ENCODE results near the gene TDRD12.
A peak's percentile ranks its signal among the peaks of the same experiment; 100 is the strongest.
"Not testable (repeated sequence)": the region's sequence is repeated elsewhere in the genome, so short reads cannot be mapped to it uniquely, and the experiment has no call there.

The TDRD12 gene

DNA sequence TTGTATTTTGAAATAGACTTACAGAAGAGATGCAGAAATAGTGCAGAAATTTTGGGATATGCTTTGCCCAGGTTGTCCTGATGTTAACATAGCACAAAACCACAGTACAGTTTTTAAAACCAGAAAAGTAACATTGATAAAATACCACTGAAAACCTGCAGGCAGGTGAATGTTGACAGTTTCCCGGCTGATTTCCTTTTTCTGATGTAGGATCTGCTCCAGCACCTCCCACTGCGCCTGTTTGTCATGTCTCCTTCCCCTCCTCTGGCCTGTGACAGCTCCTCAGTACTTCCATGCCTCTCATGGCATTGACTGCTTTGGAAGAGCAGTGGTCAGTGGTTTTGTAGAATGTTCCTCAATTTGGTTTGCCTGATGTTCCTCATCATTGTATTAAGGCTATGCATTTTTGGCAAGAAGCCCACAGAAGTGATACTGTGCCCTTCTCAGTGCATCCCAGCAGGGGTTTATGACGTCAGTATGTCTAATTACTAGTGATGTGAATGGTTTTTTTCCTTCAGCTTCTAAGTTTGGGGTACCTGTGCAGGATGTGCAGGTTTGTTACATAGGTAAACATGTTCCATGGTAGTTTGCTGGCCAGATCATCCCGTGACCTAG, 31.0 kb downstream of the TDRD12 start:
- DNase-seq (ENCODE audit: low read depth) = peak; percentile 36
- TF ChIP-seq, protein P1, sequence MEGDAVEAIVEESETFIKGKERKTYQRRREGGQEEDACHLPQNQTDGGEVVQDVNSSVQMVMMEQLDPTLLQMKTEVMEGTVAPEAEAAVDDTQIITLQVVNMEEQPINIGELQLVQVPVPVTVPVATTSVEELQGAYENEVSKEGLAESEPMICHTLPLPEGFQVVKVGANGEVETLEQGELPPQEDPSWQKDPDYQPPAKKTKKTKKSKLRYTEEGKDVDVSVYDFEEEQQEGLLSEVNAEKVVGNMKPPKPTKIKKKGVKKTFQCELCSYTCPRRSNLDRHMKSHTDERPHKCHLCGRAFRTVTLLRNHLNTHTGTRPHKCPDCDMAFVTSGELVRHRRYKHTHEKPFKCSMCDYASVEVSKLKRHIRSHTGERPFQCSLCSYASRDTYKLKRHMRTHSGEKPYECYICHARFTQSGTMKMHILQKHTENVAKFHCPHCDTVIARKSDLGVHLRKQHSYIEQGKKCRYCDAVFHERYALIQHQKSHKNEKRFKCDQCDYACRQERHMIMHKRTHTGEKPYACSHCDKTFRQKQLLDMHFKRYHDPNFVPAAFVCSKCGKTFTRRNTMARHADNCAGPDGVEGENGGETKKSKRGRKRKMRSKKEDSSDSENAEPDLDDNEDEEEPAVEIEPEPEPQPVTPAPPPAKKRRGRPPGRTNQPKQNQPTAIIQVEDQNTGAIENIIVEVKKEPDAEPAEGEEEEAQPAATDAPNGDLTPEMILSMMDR (IDR thresholded peaks at IDR 0.05; ENCODE audit: low read depth, low read length) = no peak
- TF ChIP-seq POLR2A (IDR thresholded peaks at IDR 0.05; ENCODE audit: extremely low read depth, insufficient read length) (no peak), MYC (IDR thresholded peaks at IDR 0.05; ENCODE audit: low read depth, low read length) (no peak)
- TF ChIP-seq, protein P2, sequence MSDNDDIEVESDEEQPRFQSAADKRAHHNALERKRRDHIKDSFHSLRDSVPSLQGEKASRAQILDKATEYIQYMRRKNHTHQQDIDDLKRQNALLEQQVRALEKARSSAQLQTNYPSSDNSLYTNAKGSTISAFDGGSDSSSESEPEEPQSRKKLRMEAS (IDR thresholded peaks at IDR 0.05; ENCODE audit: low read depth, low read length) = no peak
- H3K4me3 ChIP-seq (ENCODE audit: low read depth, low read length) = no peak overlapping the region

DNA sequence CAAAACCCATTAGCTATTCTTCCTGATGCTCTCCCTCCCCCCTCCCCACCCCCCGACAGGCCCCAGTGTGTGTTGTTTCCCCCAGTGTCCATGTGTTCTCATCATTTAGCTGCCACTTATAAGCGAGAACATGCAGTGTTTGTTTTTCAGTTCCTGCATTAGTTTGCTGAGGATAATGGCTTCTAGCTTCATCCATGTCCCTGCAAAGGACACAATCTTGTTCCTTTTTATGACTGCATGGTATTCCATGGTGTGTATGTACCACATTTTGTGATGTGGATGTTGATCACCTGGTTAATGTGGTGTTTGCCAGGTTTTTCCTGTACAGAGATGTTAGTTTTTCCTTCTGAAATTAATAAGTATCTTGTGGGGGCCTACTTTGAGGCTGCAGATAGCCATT, 31.5 kb downstream of the TDRD12 start:
- TF ChIP-seq POLR2A (IDR thresholded peaks at IDR 0.05; ENCODE audit: extremely low read depth, insufficient read length) = no peak
- TF ChIP-seq, protein P2 (IDR thresholded peaks at IDR 0.05; ENCODE audit: low read depth, low read length) = no peak
- TF ChIP-seq, protein P1 (IDR thresholded peaks at IDR 0.05; ENCODE audit: low read depth, low read length) = no peak
- no peak for TF ChIP-seq MYC (IDR thresholded peaks at IDR 0.05; ENCODE audit: low read depth, low read length)
- no peak overlapping the region for H3K4me3 ChIP-seq (ENCODE audit: low read depth, low read length)
- DNase-seq (ENCODE audit: low read depth) = no peak

DNA sequence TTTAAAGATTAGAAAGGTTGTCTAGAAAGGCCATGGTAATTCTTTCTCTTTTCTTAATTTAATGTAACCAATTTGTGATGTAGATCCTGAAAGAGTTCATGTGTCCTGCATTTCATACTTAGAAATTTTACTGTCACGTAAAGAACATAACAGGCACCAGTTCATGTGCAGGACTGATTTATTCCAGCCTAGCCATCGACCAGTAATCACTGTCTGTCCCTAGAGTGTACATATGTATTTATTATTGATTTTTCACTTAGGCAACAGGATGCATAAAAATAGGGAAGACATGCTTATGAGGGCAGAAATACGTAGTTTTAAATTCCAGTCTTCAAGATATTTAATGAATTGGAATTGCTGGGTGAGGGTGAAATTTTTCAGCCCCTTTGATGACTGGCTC, 37.6 kb downstream of the TDRD12 start:
- H3K4me3 ChIP-seq (ENCODE audit: low read depth, low read length) = no peak overlapping the region
- no peak for DNase-seq (ENCODE audit: low read depth)
- TF ChIP-seq, protein P2 (IDR thresholded peaks at IDR 0.05; ENCODE audit: low read depth, low read length) = no peak
- TF ChIP-seq, protein P1 (IDR thresholded peaks at IDR 0.05; ENCODE audit: low read depth, low read length) = no peak
- TF ChIP-seq POLR2A (IDR thresholded peaks at IDR 0.05; ENCODE audit: extremely low read depth, insufficient read length) (no peak), MYC (IDR thresholded peaks at IDR 0.05; ENCODE audit: low read depth, low read length) (no peak)

DNA sequence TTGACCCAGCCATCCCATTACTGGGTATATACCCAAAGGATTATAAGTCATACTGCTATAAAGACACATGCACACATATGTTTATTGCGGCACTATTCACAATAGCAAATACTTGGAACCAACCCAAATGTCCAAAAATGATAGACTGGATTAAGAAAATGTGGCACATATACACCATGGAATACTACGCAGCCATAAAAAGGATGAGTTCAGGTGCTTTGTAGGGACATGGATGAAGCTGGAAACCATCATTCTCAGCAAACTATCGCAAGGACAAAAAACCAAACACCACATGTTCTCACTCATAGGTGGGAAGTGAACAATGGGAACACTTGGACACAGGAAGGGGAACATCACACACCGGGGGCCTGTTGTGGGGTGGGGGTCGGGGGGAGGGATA, 45.8 kb downstream of the TDRD12 start:
- DNase-seq (ENCODE audit: low read depth); H3K4me3 ChIP-seq (ENCODE audit: low read depth, low read length): not testable (repeated sequence)

DNA sequence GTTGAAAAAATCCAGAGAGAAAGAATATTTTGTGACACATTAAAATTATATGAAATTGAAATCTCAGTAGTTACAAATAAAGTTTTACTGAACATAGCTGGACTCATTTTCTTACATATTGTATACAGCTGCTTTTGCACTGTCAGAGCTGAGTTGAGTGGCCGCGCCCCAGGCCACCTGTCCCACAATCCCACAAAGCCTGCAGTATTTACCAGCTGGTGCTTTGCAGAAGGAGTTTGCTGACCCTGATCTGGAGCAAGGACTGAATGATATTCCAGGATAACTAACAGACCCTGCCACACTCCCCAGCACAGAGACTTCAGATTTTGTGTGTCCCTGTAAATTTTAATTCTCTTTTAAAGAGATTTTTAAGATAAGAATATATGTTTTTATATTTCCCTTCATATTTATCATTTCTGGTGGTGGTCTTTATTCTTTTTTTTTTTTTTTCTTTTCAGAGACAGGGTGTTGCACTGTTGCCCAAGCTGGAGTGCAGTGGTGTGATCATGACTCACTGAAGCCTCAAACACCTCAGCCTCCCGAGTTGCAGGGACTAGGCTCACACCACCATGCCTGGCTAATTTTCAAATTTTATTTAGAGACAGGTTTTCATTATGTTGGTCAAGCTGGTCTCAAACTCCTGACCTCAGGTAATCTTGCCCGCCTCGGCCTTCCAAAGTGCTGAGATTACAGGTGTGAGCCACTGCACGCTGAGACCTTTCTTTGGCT, 48.5 kb downstream of the TDRD12 start:
- DNase-seq (ENCODE audit: low read depth) = no peak
- H3K4me3 ChIP-seq (ENCODE audit: low read depth, low read length) = no peak overlapping the region

DNA sequence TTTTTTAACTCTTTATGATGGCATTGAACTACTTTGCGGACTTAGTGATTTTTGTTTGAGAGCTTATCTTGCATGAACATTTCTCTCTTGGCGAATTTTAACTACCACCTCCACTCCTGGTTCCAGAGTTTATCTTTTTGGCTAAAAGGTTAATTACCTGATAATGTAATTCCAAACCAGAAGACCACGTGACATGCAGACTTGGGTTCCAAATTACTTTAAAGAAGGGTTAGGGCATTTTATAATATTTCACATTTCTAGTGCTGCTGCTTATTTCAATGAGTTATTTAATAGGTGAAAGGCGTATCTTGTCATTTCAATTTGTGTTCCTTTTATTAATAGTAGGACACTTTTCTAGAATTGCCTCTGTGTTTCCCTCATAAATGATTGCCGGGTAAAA, 52.0 kb downstream of the TDRD12 start:
- DNase-seq (ENCODE audit: low read depth) = no peak
- TF ChIP-seq POLR2A (IDR thresholded peaks at IDR 0.05; ENCODE audit: extremely low read depth, insufficient read length) (no peak), MYC (IDR thresholded peaks at IDR 0.05; ENCODE audit: low read depth, low read length) (no peak)
- TF ChIP-seq, protein P2 (IDR thresholded peaks at IDR 0.05; ENCODE audit: low read depth, low read length) = no peak
- TF ChIP-seq, protein P1 (IDR thresholded peaks at IDR 0.05; ENCODE audit: low read depth, low read length) = no peak
- H3K4me3 ChIP-seq (ENCODE audit: low read depth, low read length) = no peak overlapping the region

More for the DNA sequence above, 48.5 kb downstream of the TDRD12 start:
- TF ChIP-seq MYC (IDR thresholded peaks at IDR 0.05; ENCODE audit: low read depth, low read length) (no peak), POLR2A (IDR thresholded peaks at IDR 0.05; ENCODE audit: extremely low read depth, insufficient read length) (no peak)
- TF ChIP-seq, protein P2 (IDR thresholded peaks at IDR 0.05; ENCODE audit: low read depth, low read length) = no peak
- TF ChIP-seq, protein P1 (IDR thresholded peaks at IDR 0.05; ENCODE audit: low read depth, low read length) = no peak

Measured in NB4 (cell line).